ENCODE measurements around the gene WFDC6. TPM values are rescaled to one million over a fixed set of nuclear protein-coding genes. Genes with fewer than 3 reads are reported as not detected.

Gene WFDC6
- total RNA-seq, 1 experiment from 2014 or later = not detected

DNA sequence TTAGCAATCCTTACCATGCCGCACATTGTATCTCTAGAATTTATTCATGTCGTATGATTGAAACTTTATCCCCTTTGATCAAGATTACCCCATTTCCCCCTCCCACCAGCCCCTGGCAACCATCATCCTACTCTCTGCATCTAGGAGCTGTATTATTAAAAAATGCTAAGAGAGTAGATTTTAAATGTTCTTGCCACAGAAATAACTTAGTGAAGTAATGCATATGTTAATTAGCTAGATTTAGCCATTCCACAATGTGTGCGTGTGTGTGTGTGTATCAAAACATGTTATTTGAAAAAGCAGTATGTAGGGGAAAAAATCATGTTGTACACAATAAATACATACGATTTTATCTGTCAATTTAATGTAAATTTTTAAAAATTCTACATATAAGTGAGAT is 12.0 kb downstream of the WFDC6 start:
- no peak overlapping the region for H3K23ac ChIP-seq (ENCODE audit: insufficient read length, low read depth, low read length)
- H3K23me2 ChIP-seq (ENCODE audit: insufficient read length, low read depth, low read length, poor library complexity, severe bottlenecking) = no peaks in the 10 kb centered on the region
- H4K8ac ChIP-seq (replicated peaks; ENCODE audit: insufficient read length, low read depth, low read length) = no peak overlapping the region
- H2AK5ac ChIP-seq (ENCODE audit: insufficient read length, low read length) = no peak overlapping the region
- TF ChIP-seq, protein P1, sequence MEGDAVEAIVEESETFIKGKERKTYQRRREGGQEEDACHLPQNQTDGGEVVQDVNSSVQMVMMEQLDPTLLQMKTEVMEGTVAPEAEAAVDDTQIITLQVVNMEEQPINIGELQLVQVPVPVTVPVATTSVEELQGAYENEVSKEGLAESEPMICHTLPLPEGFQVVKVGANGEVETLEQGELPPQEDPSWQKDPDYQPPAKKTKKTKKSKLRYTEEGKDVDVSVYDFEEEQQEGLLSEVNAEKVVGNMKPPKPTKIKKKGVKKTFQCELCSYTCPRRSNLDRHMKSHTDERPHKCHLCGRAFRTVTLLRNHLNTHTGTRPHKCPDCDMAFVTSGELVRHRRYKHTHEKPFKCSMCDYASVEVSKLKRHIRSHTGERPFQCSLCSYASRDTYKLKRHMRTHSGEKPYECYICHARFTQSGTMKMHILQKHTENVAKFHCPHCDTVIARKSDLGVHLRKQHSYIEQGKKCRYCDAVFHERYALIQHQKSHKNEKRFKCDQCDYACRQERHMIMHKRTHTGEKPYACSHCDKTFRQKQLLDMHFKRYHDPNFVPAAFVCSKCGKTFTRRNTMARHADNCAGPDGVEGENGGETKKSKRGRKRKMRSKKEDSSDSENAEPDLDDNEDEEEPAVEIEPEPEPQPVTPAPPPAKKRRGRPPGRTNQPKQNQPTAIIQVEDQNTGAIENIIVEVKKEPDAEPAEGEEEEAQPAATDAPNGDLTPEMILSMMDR (conservative IDR thresholded peaks at IDR 0.05) = no peak
- H3K9me3 ChIP-seq (ENCODE audit: control insufficient read depth, low read depth, low read length) = no peaks in the 10 kb centered on the region
- no peak overlapping the region for H3K9ac ChIP-seq (ENCODE audit: extremely low read depth, insufficient read length, low read length)
- no peak overlapping the region for H2BK120ac ChIP-seq (ENCODE audit: low read depth, low read length, poor library complexity, severe bottlenecking)
- no peaks in the 10 kb centered on the region for H3K79me2 ChIP-seq (ENCODE audit: insufficient read depth, low read length)
- H4K5ac ChIP-seq (ENCODE audit: insufficient read length, low read depth, low read length) = no peak overlapping the region
- H3K27ac ChIP-seq (ENCODE audit: insufficient read length, low read depth, low read length) = no peak overlapping the region
- no peak overlapping the region for H2BK12ac ChIP-seq (ENCODE audit: insufficient read length, low read depth, low read length)
- H3K4me2 ChIP-seq (ENCODE audit: insufficient read depth, insufficient read length, low read length) = no peak overlapping the region
- H2BK5ac ChIP-seq (ENCODE audit: insufficient read length, low read length) = no peak overlapping the region
- no peaks in the 10 kb centered on the region for H3K36me3 Mint-ChIP-seq (ENCODE audit: insufficient read depth in 1 of 3, low read depth in 3 of 3)
- no peak overlapping the region for H3K27ac Mint-ChIP-seq
- no peak overlapping the region for H3K18ac ChIP-seq (ENCODE audit: insufficient read length, low read depth, low read length)
- H3K4ac ChIP-seq (ENCODE audit: low read depth, low read length) = no peak overlapping the region
- H2BK20ac ChIP-seq (ENCODE audit: low read depth, low read length, poor library complexity, severe bottlenecking) = no peak overlapping the region
- H3K4me1 ChIP-seq (ENCODE audit: insufficient read depth, low read length) = no peaks in the 10 kb centered on the region
- H3K27me3 Mint-ChIP-seq (ENCODE audit: low read depth) = peaks cover 18% of the 10 kb centered on the region
- H2AFZ ChIP-seq (ENCODE audit: low read length) = no peak overlapping the region
- H3T11ph ChIP-seq (ENCODE audit: low read length) = no peak overlapping the region
- no peaks in the 10 kb centered on the region for H3K9me3 Mint-ChIP-seq
- WGBS (ENCODE audit: extremely low coverage, insufficient read length, low lambda C conversion rate) = no CpG with 5 or more reads among the region's 4 CpGs
- H3K4me3 Mint-ChIP-seq = no peak overlapping the region
- no peak overlapping the region for H3K56ac ChIP-seq (ENCODE audit: insufficient read length, low read depth, low read length)
- no peak overlapping the region for H3K14ac ChIP-seq (ENCODE audit: insufficient read depth, low read length)
- H3K4me1 Mint-ChIP-seq = no peaks in the 10 kb centered on the region
- no peak for DNase-seq
- H4K91ac ChIP-seq (ENCODE audit: insufficient read length, low read depth, low read length) = no peak overlapping the region
- no peaks in the 10 kb centered on the region for H3K27me3 ChIP-seq (ENCODE audit: insufficient read depth, low read length)
- H4K20me1 ChIP-seq (ENCODE audit: control insufficient read depth, insufficient read depth, insufficient read length) = no peaks in the 10 kb centered on the region
- no peaks in the 10 kb centered on the region for H3K79me1 ChIP-seq (ENCODE audit: insufficient read depth, low read depth, low read length, poor library complexity, severe bottlenecking)
- H2BK15ac ChIP-seq (ENCODE audit: low read depth, low read length) = no peak overlapping the region

Data from H9 (cell line).